Activated CD4-positive, alpha-beta T cell treated with anti-CD3 and anti-CD28 coated beads for 4 hours (primary cell): Measurements from ENCODE around the gene COQ8A.

Source experiments
- DNase-seq, 2 donors: peaks; one replicate each; pipeline ENCODE4 v3.0.0-alpha.2; 2020

The COQ8A gene

DNA sequence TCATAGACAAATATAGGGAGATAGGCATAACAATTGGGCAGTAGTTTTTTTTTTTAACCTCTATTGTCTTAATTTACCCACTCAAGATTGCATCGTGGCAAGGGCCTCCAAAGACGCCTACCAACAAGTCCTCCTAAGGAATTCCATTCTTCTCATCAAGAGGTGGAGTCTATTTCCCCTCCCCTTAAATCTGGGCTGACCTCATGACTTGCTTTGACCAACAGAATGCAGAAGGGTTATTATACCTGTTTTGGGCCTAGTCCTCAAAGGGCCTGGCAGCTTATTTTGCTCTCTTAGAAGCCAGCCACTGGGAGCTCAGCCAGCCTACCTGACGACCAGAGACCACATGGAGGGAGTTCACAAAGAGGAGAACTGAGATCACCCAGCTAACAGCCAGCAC, 92.3 kb downstream of the COQ8A start:
- no peak for DNase-seq

GRCh38 chr1:227033880-227034279, 93.8 kb downstream of the COQ8A start:
- no peak for DNase-seq

DNA sequence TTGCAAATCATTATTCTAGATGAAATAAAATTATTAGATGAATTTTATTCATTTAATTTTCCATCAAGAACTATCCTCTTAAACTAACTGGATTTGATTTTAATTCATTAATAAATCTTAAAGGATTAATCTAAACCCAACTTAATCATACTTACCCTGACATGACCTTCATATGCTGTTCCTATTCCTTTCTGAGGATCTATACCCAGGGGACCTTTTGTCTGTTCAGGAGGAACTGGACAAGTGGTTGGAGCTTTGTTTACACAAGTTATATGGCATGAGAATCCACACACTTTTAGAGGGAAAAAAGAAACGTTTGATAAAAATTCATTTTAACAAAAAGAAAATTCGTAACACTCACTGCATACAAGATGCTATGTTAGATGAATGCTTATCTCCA, 95.2 kb downstream of the COQ8A start:
- DNase-seq = no peak

DNA sequence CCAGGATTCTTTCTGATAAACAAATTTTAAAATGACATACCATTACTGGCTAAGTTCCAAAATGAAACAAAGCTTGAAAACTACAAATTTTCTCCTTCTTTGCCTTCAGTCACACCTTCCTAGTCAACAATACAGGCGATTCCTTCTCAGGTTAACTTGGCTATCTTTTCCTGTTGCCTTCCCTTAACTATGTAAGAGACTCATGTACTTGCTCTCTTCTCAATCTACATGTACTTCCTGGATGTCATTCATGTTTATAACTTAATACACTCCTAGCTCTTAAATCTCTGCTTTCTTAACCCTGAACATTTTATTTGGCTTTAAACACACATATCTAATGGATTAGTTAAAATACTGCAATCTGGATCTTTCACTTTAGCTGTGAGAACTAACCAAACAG, 97.0 kb downstream of the COQ8A start:
- DNase-seq = no peak
